ENCODE results near the gene B3GALNT1.

The B3GALNT1 gene

DNA sequence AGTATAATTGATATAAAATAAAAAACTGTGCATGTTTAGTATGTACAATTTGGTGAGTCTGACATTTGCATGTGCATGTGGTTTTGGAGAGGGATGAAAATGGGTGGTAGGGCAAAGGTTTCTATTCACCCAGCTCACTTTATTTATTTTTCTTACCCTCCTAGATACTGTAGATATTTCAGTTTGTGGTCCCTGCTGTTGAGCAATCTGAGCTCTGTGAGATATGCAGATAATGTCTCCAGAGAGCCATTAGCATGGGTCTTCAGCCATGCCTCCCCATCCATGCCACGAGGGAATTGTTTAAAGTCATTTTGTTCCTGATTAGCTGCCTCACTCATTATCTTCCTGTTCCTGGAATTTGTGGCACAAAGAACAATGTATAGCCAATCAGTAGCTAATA lies 44.4 kb upstream of the B3GALNT1 start:
- Histone ChIP-seq H4K8ac (ENCODE audit: low read depth, low read length) (no peak overlapping the region), H3K79me1 (ENCODE audit: low read depth, low read length) (no peaks in the 10 kb centered on the region), H2AK5ac (ENCODE audit: low read depth, low read length) (no peak overlapping the region), H3K23ac (ENCODE audit: low read depth, low read length, poor library complexity) (no peak overlapping the region), H2BK15ac (ENCODE audit: low read length) (no peak overlapping the region), H2AFZ (ENCODE audit: low read length) (no peak overlapping the region), H3K18ac (ENCODE audit: low read length) (no peak overlapping the region), H3K27ac (replicated peaks; ENCODE audit: low read length) (no peak overlapping the region), H3K4me1 (ENCODE audit: control insufficient read depth in 2 of 2, insufficient read depth in 1 of 2, low read depth in 1 of 2, low read length in 2 of 2) (no peaks in the 10 kb centered on the region), H3K9me3 (replicated peaks in 1 of 2; ENCODE audit: control insufficient read depth in 2 of 2, insufficient read depth in 1 of 2, low read depth in 1 of 2, low read length in 2 of 2) (peaks cover 0 to under 1% of the 10 kb centered on the region in 2 donors), H3K4ac (ENCODE audit: low read length) (no peak overlapping the region), H4K91ac (ENCODE audit: low read depth, low read length, poor library complexity) (no peak overlapping the region), H3K4me2 (ENCODE audit: insufficient read depth, low read length, poor library complexity, severe bottlenecking) (no peak overlapping the region), H3K27me3 (ENCODE audit: control insufficient read depth in 3 of 3, insufficient read depth in 3 of 3, low read depth in 1 of 3, low read length in 3 of 3) (peaks cover 0 to 11% (median 0%) of the 10 kb centered on the region in 3 experiments), H2BK5ac (ENCODE audit: low read length) (no peak overlapping the region), H3K4me3 (ENCODE audit: low read length in 2 of 2) (no peak overlapping the region), H3K36me3 (replicated peaks in 1 of 2; ENCODE audit: control insufficient read depth in 2 of 2, insufficient read depth in 2 of 2, low read length in 2 of 2) (peaks cover 0 to under 1% of the 10 kb centered on the region in 2 donors), H3K14ac (ENCODE audit: low read length) (no peak overlapping the region), H2BK12ac (ENCODE audit: low read length) (no peak overlapping the region), H2BK120ac (ENCODE audit: low read depth, low read length) (no peak overlapping the region), H3K9ac (ENCODE audit: low read depth, low read length, poor library complexity) (no peak overlapping the region)
- DNase-seq (ENCODE audit: low spot score) = no peak
- WGBS, 2 donors (ENCODE audit: extremely low coverage in 2 of 2, insufficient read length in 2 of 2, insufficient replicate concordance in 1 of 2) = no CpG with 5 or more reads among the region's 1 CpG

GRCh38 chr3:161148832-161149475 lies 43.8 kb upstream of the B3GALNT1 start:
- Histone ChIP-seq H4K8ac (ENCODE audit: low read depth, low read length) (no peak overlapping the region), H3K9ac (ENCODE audit: low read depth, low read length, poor library complexity) (no peak overlapping the region), H2BK5ac (ENCODE audit: low read length) (no peak overlapping the region), H3K4me3 (ENCODE audit: low read length in 2 of 2) (no peak overlapping the region), H3K23ac (ENCODE audit: low read depth, low read length, poor library complexity) (no peak overlapping the region), H3K27ac (replicated peaks; ENCODE audit: low read length) (no peak overlapping the region), H4K91ac (ENCODE audit: low read depth, low read length, poor library complexity) (no peak overlapping the region), H3K4ac (ENCODE audit: low read length) (no peak overlapping the region), H2AK5ac (ENCODE audit: low read depth, low read length) (no peak overlapping the region), H2BK12ac (ENCODE audit: low read length) (no peak overlapping the region), H2BK15ac (ENCODE audit: low read length) (no peak overlapping the region), H2BK120ac (ENCODE audit: low read depth, low read length) (no peak overlapping the region), H3K4me1 (ENCODE audit: control insufficient read depth in 2 of 2, insufficient read depth in 1 of 2, low read depth in 1 of 2, low read length in 2 of 2) (no peaks in the 10 kb centered on the region), H3K27me3 (ENCODE audit: control insufficient read depth in 3 of 3, insufficient read depth in 3 of 3, low read depth in 1 of 3, low read length in 3 of 3) (peaks cover 1 to 7% (median 2%) of the 10 kb centered on the region in 3 experiments), H3K4me2 (ENCODE audit: insufficient read depth, low read length, poor library complexity, severe bottlenecking) (no peak overlapping the region), H3K14ac (ENCODE audit: low read length) (no peak overlapping the region), H3K9me3 (replicated peaks in 1 of 2; ENCODE audit: control insufficient read depth in 2 of 2, insufficient read depth in 1 of 2, low read depth in 1 of 2, low read length in 2 of 2) (peaks cover 0 to 3% of the 10 kb centered on the region in 2 donors), H3K36me3 (replicated peaks in 1 of 2; ENCODE audit: control insufficient read depth in 2 of 2, insufficient read depth in 2 of 2, low read length in 2 of 2) (peaks cover 0 to 1% of the 10 kb centered on the region in 2 donors), H2AFZ (ENCODE audit: low read length) (no peak overlapping the region), H3K18ac (ENCODE audit: low read length) (no peak overlapping the region), H3K79me1 (ENCODE audit: low read depth, low read length) (no peaks in the 10 kb centered on the region)
- no CpG with 5 or more reads among the region's 4 CpGs for WGBS, 2 donors (ENCODE audit: extremely low coverage in 2 of 2, insufficient read length in 2 of 2, insufficient replicate concordance in 1 of 2)
- DNase-seq (ENCODE audit: low spot score) = no peak

GRCh38 chr3:161142486-161142885 lies 37.3 kb upstream of the B3GALNT1 start:
- peaks cover 0 to 3% of the 10 kb centered on the region in 2 donors for H3K9me3 ChIP-seq (replicated peaks in 1 of 2; ENCODE audit: control insufficient read depth in 2 of 2, insufficient read depth in 1 of 2, low read depth in 1 of 2, low read length in 2 of 2)
- H2BK120ac ChIP-seq (ENCODE audit: low read depth, low read length) = no peak overlapping the region
- H3K9ac ChIP-seq (ENCODE audit: low read depth, low read length, poor library complexity) = no peak overlapping the region
- no peak overlapping the region for H3K14ac ChIP-seq (ENCODE audit: low read length)
- H2BK5ac ChIP-seq (ENCODE audit: low read length) = no peak overlapping the region
- no peak overlapping the region for H2BK12ac ChIP-seq (ENCODE audit: low read length)
- no peaks in the 10 kb centered on the region for H3K4me1 ChIP-seq (ENCODE audit: control insufficient read depth in 2 of 2, insufficient read depth in 1 of 2, low read depth in 1 of 2, low read length in 2 of 2)
- no peak overlapping the region for H2AFZ ChIP-seq (ENCODE audit: low read length)
- no peak overlapping the region for H2AK5ac ChIP-seq (ENCODE audit: low read depth, low read length)
- no peak overlapping the region for H3K27ac ChIP-seq (replicated peaks; ENCODE audit: low read length)
- peaks cover 0 to 1% of the 10 kb centered on the region in 2 donors for H3K36me3 ChIP-seq (replicated peaks in 1 of 2; ENCODE audit: control insufficient read depth in 2 of 2, insufficient read depth in 2 of 2, low read length in 2 of 2)
- H4K8ac ChIP-seq (ENCODE audit: low read depth, low read length) = no peak overlapping the region
- H3K79me1 ChIP-seq (ENCODE audit: low read depth, low read length) = no peaks in the 10 kb centered on the region
- peaks cover 2 to 5% (median 2%) of the 10 kb centered on the region in 3 experiments for H3K27me3 ChIP-seq (ENCODE audit: control insufficient read depth in 3 of 3, insufficient read depth in 3 of 3, low read depth in 1 of 3, low read length in 3 of 3)
- H2BK15ac ChIP-seq (ENCODE audit: low read length) = no peak overlapping the region
- no peak overlapping the region for H3K23ac ChIP-seq (ENCODE audit: low read depth, low read length, poor library complexity)
- no peak overlapping the region for H3K18ac ChIP-seq (ENCODE audit: low read length)
- DNase-seq (ENCODE audit: low spot score) = no peak
- H3K4me2 ChIP-seq (ENCODE audit: insufficient read depth, low read length, poor library complexity, severe bottlenecking) = no peak overlapping the region
- H3K4ac ChIP-seq (ENCODE audit: low read length) = no peak overlapping the region
- no CpG with 5 or more reads among the region's 1 CpG for WGBS, 2 donors (ENCODE audit: extremely low coverage in 2 of 2, insufficient read length in 2 of 2, insufficient replicate concordance in 1 of 2)
- no peak overlapping the region for H4K91ac ChIP-seq (ENCODE audit: low read depth, low read length, poor library complexity)
- no peak overlapping the region for H3K4me3 ChIP-seq (ENCODE audit: low read length in 2 of 2)

GRCh38 chr3:161139686-161140085 lies 34.5 kb upstream of the B3GALNT1 start:
- H3K9ac ChIP-seq (ENCODE audit: low read depth, low read length, poor library complexity) = no peak overlapping the region
- H2AFZ ChIP-seq (ENCODE audit: low read length) = no peak overlapping the region
- no peaks in the 10 kb centered on the region for H3K79me1 ChIP-seq (ENCODE audit: low read depth, low read length)
- H3K4me1 ChIP-seq (ENCODE audit: control insufficient read depth in 2 of 2, insufficient read depth in 1 of 2, low read depth in 1 of 2, low read length in 2 of 2) = no peaks in the 10 kb centered on the region
- H3K9me3 ChIP-seq (replicated peaks in 1 of 2; ENCODE audit: control insufficient read depth in 2 of 2, insufficient read depth in 1 of 2, low read depth in 1 of 2, low read length in 2 of 2) = peaks cover 0 to 3% of the 10 kb centered on the region in 2 donors
- H3K36me3 ChIP-seq (replicated peaks in 1 of 2; ENCODE audit: control insufficient read depth in 2 of 2, insufficient read depth in 2 of 2, low read length in 2 of 2) = peaks cover 0 to 1% of the 10 kb centered on the region in 2 donors
- no peak overlapping the region for H2BK5ac ChIP-seq (ENCODE audit: low read length)
- H3K27me3 ChIP-seq (ENCODE audit: control insufficient read depth in 3 of 3, insufficient read depth in 3 of 3, low read depth in 1 of 3, low read length in 3 of 3) = peaks cover 2 to 5% (median 2%) of the 10 kb centered on the region in 3 experiments
- no peak overlapping the region for H3K23ac ChIP-seq (ENCODE audit: low read depth, low read length, poor library complexity)
- whole genome bisulfite sequencing, 2 donors (ENCODE audit: extremely low coverage in 2 of 2, insufficient read length in 2 of 2, insufficient replicate concordance in 1 of 2) = no CpG with 5 or more reads among the region's 3 CpGs
- no peak overlapping the region for H3K4ac ChIP-seq (ENCODE audit: low read length)
- no peak overlapping the region for H3K4me2 ChIP-seq (ENCODE audit: insufficient read depth, low read length, poor library complexity, severe bottlenecking)
- H2BK12ac ChIP-seq (ENCODE audit: low read length) = no peak overlapping the region
- no peak overlapping the region for H2BK120ac ChIP-seq (ENCODE audit: low read depth, low read length)
- DNase-seq (ENCODE audit: low spot score) = no peak
- no peak overlapping the region for H3K4me3 ChIP-seq (ENCODE audit: low read length in 2 of 2)
- H3K14ac ChIP-seq (ENCODE audit: low read length) = no peak overlapping the region
- no peak overlapping the region for H3K18ac ChIP-seq (ENCODE audit: low read length)
- no peak overlapping the region for H2AK5ac ChIP-seq (ENCODE audit: low read depth, low read length)
- H4K91ac ChIP-seq (ENCODE audit: low read depth, low read length, poor library complexity) = no peak overlapping the region
- no peak overlapping the region for H3K27ac ChIP-seq (replicated peaks; ENCODE audit: low read length)
- no peak overlapping the region for H4K8ac ChIP-seq (ENCODE audit: low read depth, low read length)
- no peak overlapping the region for H2BK15ac ChIP-seq (ENCODE audit: low read length)

Measured in neuronal stem cell (in vitro differentiated cells).